Osteocyte (in vitro differentiated cells): ENCODE results near the gene NSD1. TPM values are rescaled to one million over a fixed set of nuclear protein-coding genes. Genes with fewer than 3 reads are reported as not detected.

Experiments
- DNase-seq: peaks from one replicate; pipeline ENCODE4 v3.0.0; 2021; ENCODE audit warnings: mixed read lengths; ENCODE audit not compliant: unreplicated experiment; ENCODE audit errors: extremely low spot score
- H3K27ac Mint-ChIP-seq: one replicate; pipeline ENCODE4 v1.8.0; 2021; ENCODE audit warnings: mild to moderate bottlenecking, mixed read lengths; ENCODE audit not compliant: unreplicated experiment
- H3K27me3 Mint-ChIP-seq: one replicate; pipeline ENCODE4 v1.8.0; 2021; ENCODE audit warnings: mixed read lengths; ENCODE audit not compliant: unreplicated experiment
- H3K36me3 Mint-ChIP-seq: one replicate; pipeline ENCODE4 v1.8.0; 2021; ENCODE audit warnings: mixed read lengths; ENCODE audit not compliant: unreplicated experiment
- H3K4me1 Mint-ChIP-seq: one replicate; pipeline ENCODE4 v1.8.0; 2021; ENCODE audit warnings: mixed read lengths; ENCODE audit not compliant: unreplicated experiment
- H3K4me3 Mint-ChIP-seq: one replicate; pipeline ENCODE4 v1.8.0; 2021; ENCODE audit warnings: mild to moderate bottlenecking, moderate library complexity, mixed read lengths; ENCODE audit not compliant: unreplicated experiment
- H3K9me3 Mint-ChIP-seq: one replicate; pipeline ENCODE4 v1.8.0; 2021; ENCODE audit warnings: mixed read lengths; ENCODE audit not compliant: unreplicated experiment
- CTCF ChIP-seq: fragments of 200-600 bp; sonication (generic); IDR thresholded peaks from 2 replicates; pipeline ENCODE4 v1.5.0; 2021; ENCODE audit warnings: antibody characterized with exemption, mild to moderate bottlenecking, moderate library complexity
- total RNA-seq: library from RNA; stranded (reverse); gene quantifications from 2 replicates; pipeline ENCODE4 v1.2.1, GENCODE V29; 2021

NSD1 gene
- total RNA-seq, 1 donor from 2014 or later = 74.7 TPM

- no peaks in the 10 kb centered on the region for H3K9me3 Mint-ChIP-seq
- peaks cover 20% of the 10 kb centered on the region for H3K27me3 Mint-ChIP-seq
- H3K36me3 Mint-ChIP-seq = no peaks in the 10 kb centered on the region
- H3K27ac Mint-ChIP-seq = no peak overlapping the region
- DNase-seq = no peak
- peaks cover 17% of the 10 kb centered on the region for H3K4me1 Mint-ChIP-seq
- no peak for TF ChIP-seq CTCF
- H3K4me3 Mint-ChIP-seq = no peak overlapping the region
Measured at GRCh38 chr5:177087398-177088005, 46.1 kb upstream of the NSD1 start.

- no peak for DNase-seq
- Mint-ChIP-seq H3K4me3 (no peak overlapping the region), H3K4me1 (peaks cover 17% of the 10 kb centered on the region), H3K36me3 (no peaks in the 10 kb centered on the region), H3K9me3 (no peaks in the 10 kb centered on the region), H3K27ac (no peak overlapping the region), H3K27me3 (peaks cover 7% of the 10 kb centered on the region)
- TF ChIP-seq CTCF = no peak
Measured at GRCh38 chr5:177089127-177089526, 44.4 kb upstream of the NSD1 start.

- Mint-ChIP-seq H3K9me3 (no peaks in the 10 kb centered on the region), H3K4me3 (no peak overlapping the region), H3K36me3 (no peaks in the 10 kb centered on the region), H3K27ac (no peak overlapping the region), H3K27me3 (peaks cover 5% of the 10 kb centered on the region), H3K4me1 (peaks cover 25% of the 10 kb centered on the region)
- TF ChIP-seq CTCF = no peak
- no peak for DNase-seq
Measured at GRCh38 chr5:177089825-177090641, 43.5 kb upstream of the NSD1 start.

- no peaks in the 10 kb centered on the region for H3K36me3 Mint-ChIP-seq
Measured at GRCh38 chr5:177090813-177091212, 42.8 kb upstream of the NSD1 start.

More at GRCh38 chr5:177090813-177091212, 42.8 kb upstream of the NSD1 start:
- TF ChIP-seq CTCF = no peak
- Mint-ChIP-seq H3K27ac (no peak overlapping the region), H3K4me1 (peaks cover 31% of the 10 kb centered on the region), H3K9me3 (no peaks in the 10 kb centered on the region), H3K4me3 (no peak overlapping the region), H3K27me3 (peaks cover 2% of the 10 kb centered on the region)
- no peak for DNase-seq
